Heart left ventricle (tissue), 16 donors: Measurements from ENCODE around the gene MYOM1. TPM values are rescaled to one million over a fixed set of nuclear protein-coding genes. Genes with fewer than 3 reads are reported as not detected.

Source experiments
- ATAC-seq, 4 donors: fragments of 200-7000 bp; cut with Tn5 transposase; one replicate each; pipeline ENCODE4 v1.9.1; 2020 to 2022; ENCODE audit warnings: moderate library complexity in 4 of 4, mild to moderate bottlenecking in 3 of 4, moderate number of reproducible peaks in 1 of 4
- DNase-seq, 5 donors: peaks; one replicate each; pipeline ENCODE4 v3.0.0-alpha.2; 2020
- H3K27ac ChIP-seq, 12 donors: fragments of 200-600 bp; sonication (generic) in 4 of 12; one replicate each; pipeline versions ENCODE4 v1.5.0 to v1.8.0; 2016 to 2022; ENCODE audit warnings: mild to moderate bottlenecking in 2 of 12
- H3K27me3 ChIP-seq, 9 donors: fragments of 200-600 bp; sonication (generic) in 2 of 9; one replicate each; pipeline versions ENCODE4 v1.5.1 to v1.8.0; 2016 to 2022; ENCODE audit warnings: mild to moderate bottlenecking in 3 of 9
- H3K36me3 ChIP-seq, 9 donors: fragments of 200-600 bp; sonication (generic) in 2 of 9; one replicate each; pipeline versions ENCODE4 v1.5.0 to v1.8.0; 2018 to 2022; ENCODE audit warnings: mild to moderate bottlenecking in 2 of 9
- H3K4me1 ChIP-seq, 12 donors: fragments of 200-600 bp; sonication (generic) in 4 of 12; one replicate each; pipeline versions ENCODE4 v1.5.0 to v1.8.0; 2016 to 2022; ENCODE audit warnings: mild to moderate bottlenecking in 3 of 12
- H3K4me3 ChIP-seq, 12 donors: fragments of 200-600 bp; sonication (generic) in 4 of 12; one replicate each; pipeline versions ENCODE4 v1.5.0 to v1.8.0; 2017 to 2022; ENCODE audit warnings: mild to moderate bottlenecking in 9 of 12, moderate library complexity in 4 of 12
- H3K9me3 ChIP-seq, 12 donors: fragments of 200-600 bp; sonication (generic) in 4 of 12; one replicate each; pipeline versions ENCODE4 v1.5.0 to v1.8.0; 2016 to 2022; ENCODE audit warnings: mild to moderate bottlenecking in 1 of 12
- CTCF ChIP-seq, 12 donors: fragments of 200-600 bp; sonication (generic) in 4 of 12; IDR thresholded peaks; one replicate each; pipeline versions ENCODE4 v1.5.0 to v1.8.0; 2018 to 2022; ENCODE audit warnings: antibody characterized with exemption in 12 of 12, mild to moderate bottlenecking in 5 of 12
- POLR2A ChIP-seq, 2 donors: fragments of 450-650 bp; IDR thresholded peaks; one replicate each; pipeline ENCODE4 v1.6.1; 2017; ENCODE audit warnings: antibody characterized with exemption in 2 of 2, mild to moderate bottlenecking in 2 of 2, moderate library complexity in 2 of 2
- WGBS, 4 donors: extraction: QIAGEN DNeasy Blood & Tissue Kit in 2 of 4; methylation state at CpG; one replicate each; pipeline versions ENCODE4 v1.1.5 to v1.1.7; 2013 to 2018; 5-methylcytosine and 5-hydroxymethylcytosine counted together
- intact Hi-C, 10 donors: fragments of 100-400 bp; cut with DNase I; formaldehyde crosslinking; loops; one replicate each; pipeline versions ENCODE4 v1.11.1 to v1.14.2; 2022
- long read RNA-seq, 3 donors: library from polyadenylated mRNA; unstranded; transcript quantifications; one replicate each; pipeline ENCODE4 v2.0.0, GENCODE V29; 2020 to 2021
- polyA plus RNA-seq, 2 donors: library from polyadenylated mRNA; stranded (reverse); fragments of 200-250 nt; gene quantifications; one replicate each; pipeline ENCODE4 v1.2.3, GENCODE V29; 2013
- total RNA-seq, 9 donors: library from RNA; depleted of rRNA in 2 of 9; stranded (reverse); fragments of >200 nt in 2 of 9; fragmentation: NEBNext Ultra II Directional in 3 of 9; extraction: Animal tissue kit (Norgen Biotek cat#: 25700) in 3 of 9; gene quantifications; one replicate each; pipeline versions ENCODE4 v1.1.0 to v1.2.4, GENCODE V29; 2016 to 2023
- donor health status: ischemic (EF 13 %, LVEDD 7.1; RV severe dilation, severe dysfunction).
- donor health status: healthy with polysubstance abuse.
- donor health status: DM: no; HTN: yes; CAD: no.
- donor health status: DM: no; HTN: no; CAD: no.
- donor health status: ischemic (EF 25% LVEDD 6.9; RV normal size, moderate dysfunction).
- donor health status: ischemic (EF 25% LVEDD 5.7; RV mildly dilated, moderate dysfunction).
- donor health status: healthy.
- donor health status: DM: yes; HTN: yes; CAD: no.
- donor health status: ischemic (EF 35%, LVEDD 5.7; RV mildly dilated, moderate dysfunction).
- donor health status: nonischemic (EF 11% LVEDD 7.7; RV severe dilation, severe dysfunction).
- donor health status: DM: yes; HTN: yes; CAD: no.
- donor health status: PGD.
- donor health status: ischemic (EF 29% LVEDD 5.4; RV normal size, mild dysfunction).
- donor health status: nonischemic (EF 23%, LVEDD 6.1; RV moderate dilation, normal function).

The MYOM1 gene
- total RNA-seq (1,000 to 10,000 TPM in 4 of 9 donors, 100 to 1,000 TPM in 5; 393 to 1,344 (median 852) TPM), polyA plus RNA-seq (100 to 1,000 TPM; 112 to 262 TPM)
- long read RNA-seq, donor 1, full-length matches to known transcripts, result 56 of 905 reads
- long read RNA-seq, donor 1, partial matches to known transcripts, result 754 of 905 reads
- long read RNA-seq, donor 1, other reads (novel, unspliced or antisense), result 95 of 905 reads
- long read RNA-seq, donor 2, full-length matches to known transcripts, result 272 of 1,214 reads
- long read RNA-seq, donor 2, partial matches to known transcripts, result 853 of 1,214 reads
- long read RNA-seq, donor 2, other reads (novel, unspliced or antisense), result 89 of 1,214 reads
- long read RNA-seq, donor 3, full-length matches to known transcripts, result 63 of 506 reads
- long read RNA-seq, donor 3, partial matches to known transcripts, result 407 of 506 reads
- long read RNA-seq, donor 3, other reads (novel, unspliced or antisense), result 36 of 506 reads

GRCh38 chr18:3219631-3220335, at the start of gene MYOM1:
Gene MYOM1 (minus strand): TSS chr18:3219968. CDS start chr18:3215223, 4,745 bp downstream.
- H3K27ac ChIP-seq, result peak within 1 kb of the TSS; percentile 77 to 97 (median 90)
- H3K9me3 ChIP-seq, result no peaks in the 10 kb centered on the region
- peaks cover 0 to 25% (median 0%) of the 10 kb centered on the region in 12 donors for H3K4me1 ChIP-seq
- DNase-seq, result peak in 4 of 5 donors; percentile 53 to 65 (median 58)
- H3K4me3 ChIP-seq, result peak within 1 kb of the TSS; percentile 4 to 70 (median 60)
- TF ChIP-seq CTCF (IDR thresholded peaks at IDR 0.05), result no peak
- TF ChIP-seq POLR2A (IDR thresholded peaks at IDR 0.05), result peak in 1 of 2 donors; percentile 63
- 29 to 41% (median 37%) methylated on average over 9 of the region's 9 CpGs for WGBS, 4 donors
- H3K27me3 ChIP-seq, result no peaks in the 10 kb centered on the region
- intact Hi-C loops, result loop anchor here in 4 of 10 donors (2.0 to 10.0 kb wide), 4 partner anchors 27 to 65 kb away; partner anchors contain the start of gene MYL12A (in 2 of the 4)
- peaks cover 0 to 17% (median 5%) of the 10 kb centered on the region in 9 donors for H3K36me3 ChIP-seq
- peak; percentile 75 to 86 (median 79) for ATAC-seq

GRCh38 chr18:3269241-3269913, 49.6 kb upstream of the MYOM1 start:
- DNase-seq, result no peak
- intact Hi-C loops, result loop anchor here in 2 of 10 donors (5.0 to 10.0 kb wide), 2 partner anchors 255 to 333 kb away; partner anchors contain the start of gene LPIN2 (in 1 of the 2)
- Histone ChIP-seq H3K36me3 (peaks cover 0 to 29% (median 20%) of the 10 kb centered on the region in 9 donors), H3K27me3 (no peaks in the 10 kb centered on the region), H3K27ac (peak overlapping the region in 2 of 12 donors; percentile 1 to 25), H3K4me3 (no peak overlapping the region), H3K9me3 (no peaks in the 10 kb centered on the region), H3K4me1 (peaks cover 8 to 82% (median 62%) of the 10 kb centered on the region in 12 donors)
- peak in 1 of 4 donors; percentile 3 for ATAC-seq
- TF ChIP-seq CTCF (IDR thresholded peaks at IDR 0.05), result no peak
- no peak for TF ChIP-seq POLR2A (IDR thresholded peaks at IDR 0.05)
- WGBS, 4 donors, result 62 to 73% (median 65%) methylated on average over 4 of the region's 4 CpGs

- ATAC-seq (no peak), DNase-seq (no peak)
- Histone ChIP-seq H3K4me3 (no peak overlapping the region), H3K4me1 (peaks cover 17 to 93% (median 72%) of the 10 kb centered on the region in 12 donors), H3K27ac (no peak overlapping the region), H3K27me3 (no peaks in the 10 kb centered on the region), H3K36me3 (peaks cover 0 to 18% (median 9%) of the 10 kb centered on the region in 9 donors), H3K9me3 (no peaks in the 10 kb centered on the region)
- TF ChIP-seq CTCF (IDR thresholded peaks at IDR 0.05), result no peak
- TF ChIP-seq POLR2A (IDR thresholded peaks at IDR 0.05), result no peak
- intact Hi-C loops, result loop anchor here in 2 of 10 donors (5.0 to 10.0 kb wide), 2 partner anchors 254 to 334 kb away; partner anchors contain the start of gene LPIN2 (in 1 of the 2)
Measured at GRCh38 chr18:3268306-3268705, 48.5 kb upstream of the MYOM1 start.
